Measurements from ENCODE around the gene RPTOR. TPM values are rescaled to one million over a fixed set of nuclear protein-coding genes. Genes with fewer than 3 reads are reported as not detected.
"Not testable (repeated sequence)": the region's sequence is repeated elsewhere in the genome, so short reads cannot be mapped to it uniquely, and the experiment has no call there.

RPTOR gene
- total RNA-seq, 4 donors from 2014 or later: 23.6 to 37.0 (median 27.8) TPM

DNA sequence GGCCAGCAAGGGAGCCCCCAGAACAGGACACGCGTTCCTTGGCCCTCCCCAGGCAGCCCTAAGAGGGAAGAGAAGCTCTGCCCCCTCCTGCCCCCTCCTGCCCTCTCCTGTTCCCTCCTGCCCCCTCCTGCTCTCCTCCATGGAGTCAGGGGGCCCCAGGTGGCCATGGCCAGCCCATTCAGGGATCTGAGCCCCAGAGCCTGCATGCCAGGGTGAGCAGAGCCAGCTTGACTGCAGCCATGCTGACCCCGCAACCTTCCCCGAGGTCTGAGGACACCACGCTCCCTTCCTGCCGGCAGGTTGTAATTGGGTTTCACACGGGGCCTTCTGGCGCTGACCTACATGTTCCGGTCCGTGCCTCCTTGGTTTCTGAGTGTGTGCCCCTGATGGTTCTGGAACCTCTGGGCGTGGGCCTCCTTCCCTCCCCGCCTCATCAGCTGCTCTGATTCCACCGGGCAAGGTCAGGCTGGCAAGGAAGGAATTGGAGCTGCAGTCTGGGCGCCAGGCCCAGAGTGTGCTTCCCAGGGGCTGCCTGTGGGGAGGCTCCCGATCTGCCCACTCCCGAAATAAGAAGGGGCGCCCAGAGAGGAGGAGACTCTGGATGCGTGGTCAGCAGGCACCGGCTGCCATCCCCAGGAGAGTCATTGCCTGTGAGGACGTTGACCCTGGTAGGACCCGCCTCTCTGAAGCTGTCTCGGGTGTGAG lies 44.5 kb upstream of the RPTOR start:
- DNase-seq (ENCODE audit: low spot score) (no peak), ATAC-seq (ENCODE audit: low FRiP score) (no peak)
- TF ChIP-seq, protein P1, sequence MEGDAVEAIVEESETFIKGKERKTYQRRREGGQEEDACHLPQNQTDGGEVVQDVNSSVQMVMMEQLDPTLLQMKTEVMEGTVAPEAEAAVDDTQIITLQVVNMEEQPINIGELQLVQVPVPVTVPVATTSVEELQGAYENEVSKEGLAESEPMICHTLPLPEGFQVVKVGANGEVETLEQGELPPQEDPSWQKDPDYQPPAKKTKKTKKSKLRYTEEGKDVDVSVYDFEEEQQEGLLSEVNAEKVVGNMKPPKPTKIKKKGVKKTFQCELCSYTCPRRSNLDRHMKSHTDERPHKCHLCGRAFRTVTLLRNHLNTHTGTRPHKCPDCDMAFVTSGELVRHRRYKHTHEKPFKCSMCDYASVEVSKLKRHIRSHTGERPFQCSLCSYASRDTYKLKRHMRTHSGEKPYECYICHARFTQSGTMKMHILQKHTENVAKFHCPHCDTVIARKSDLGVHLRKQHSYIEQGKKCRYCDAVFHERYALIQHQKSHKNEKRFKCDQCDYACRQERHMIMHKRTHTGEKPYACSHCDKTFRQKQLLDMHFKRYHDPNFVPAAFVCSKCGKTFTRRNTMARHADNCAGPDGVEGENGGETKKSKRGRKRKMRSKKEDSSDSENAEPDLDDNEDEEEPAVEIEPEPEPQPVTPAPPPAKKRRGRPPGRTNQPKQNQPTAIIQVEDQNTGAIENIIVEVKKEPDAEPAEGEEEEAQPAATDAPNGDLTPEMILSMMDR (IDR thresholded peaks at IDR 0.05): no peak

DNA sequence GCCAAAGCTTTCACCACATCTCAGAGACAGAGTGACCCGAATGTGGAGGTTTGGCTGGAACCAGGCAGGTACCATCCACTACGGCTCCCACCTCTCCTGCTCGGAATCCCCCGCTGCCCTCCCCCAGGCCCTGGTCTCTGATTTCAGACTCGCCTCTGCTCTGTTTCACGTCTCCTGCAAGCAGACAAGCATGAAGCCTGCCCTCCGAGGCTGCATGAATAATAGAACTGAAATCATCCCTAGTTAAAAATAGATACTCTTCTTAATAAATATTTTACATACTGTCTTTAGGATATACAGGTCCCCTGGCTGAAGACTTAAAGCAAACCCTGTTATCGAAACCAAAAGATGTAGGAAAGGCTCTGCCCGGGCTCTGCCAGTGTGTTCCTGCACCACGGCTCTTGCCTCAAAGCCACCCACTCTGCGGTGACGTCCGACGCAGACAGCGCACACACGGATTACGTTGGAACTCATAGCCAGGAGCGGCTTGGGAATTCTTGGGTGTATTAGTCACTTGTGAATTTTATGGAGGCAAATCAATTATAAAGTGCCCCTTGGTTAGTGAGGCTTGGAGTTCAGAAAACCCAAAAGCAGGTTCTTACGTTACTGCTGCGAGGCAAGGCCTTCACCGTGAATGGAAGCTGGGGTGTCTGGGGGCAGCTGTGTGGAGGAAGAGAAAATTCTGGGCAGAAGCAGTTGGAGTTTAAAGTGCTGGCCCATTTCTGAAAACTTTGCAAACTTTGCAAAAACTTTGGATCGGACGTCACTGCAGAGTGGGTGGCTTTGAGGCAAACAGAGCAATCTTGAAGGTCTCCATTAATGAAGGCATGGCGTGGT lies 42.7 kb upstream of the RPTOR start:
- ATAC-seq (ENCODE audit: low FRiP score): peak; percentile 79
- DNase-seq (ENCODE audit: low spot score): no peak
- TF ChIP-seq, protein P1 (IDR thresholded peaks at IDR 0.05): no peak

GRCh38 chr17:80502578-80502877 lies 42.1 kb upstream of the RPTOR start:
- ATAC-seq (ENCODE audit: low FRiP score): no peak

GRCh38 chr17:80503031-80503430 lies 41.6 kb upstream of the RPTOR start:
- TF ChIP-seq, protein P1 (IDR thresholded peaks at IDR 0.05): no peak
- ATAC-seq (ENCODE audit: low FRiP score) (no peak), DNase-seq (ENCODE audit: low spot score) (no peak)

More at GRCh38 chr17:80502578-80502877, 42.1 kb upstream of the RPTOR start:
- no peak for DNase-seq (ENCODE audit: low spot score)
- TF ChIP-seq, protein P1 (IDR thresholded peaks at IDR 0.05): no peak

- DNase-seq (ENCODE audit: low spot score) (no peak), ATAC-seq (ENCODE audit: low FRiP score) (no peak)
- TF ChIP-seq, protein P1 (IDR thresholded peaks at IDR 0.05): no peak
Measured at GRCh38 chr17:80503921-80504320, 40.7 kb upstream of the RPTOR start.

DNA sequence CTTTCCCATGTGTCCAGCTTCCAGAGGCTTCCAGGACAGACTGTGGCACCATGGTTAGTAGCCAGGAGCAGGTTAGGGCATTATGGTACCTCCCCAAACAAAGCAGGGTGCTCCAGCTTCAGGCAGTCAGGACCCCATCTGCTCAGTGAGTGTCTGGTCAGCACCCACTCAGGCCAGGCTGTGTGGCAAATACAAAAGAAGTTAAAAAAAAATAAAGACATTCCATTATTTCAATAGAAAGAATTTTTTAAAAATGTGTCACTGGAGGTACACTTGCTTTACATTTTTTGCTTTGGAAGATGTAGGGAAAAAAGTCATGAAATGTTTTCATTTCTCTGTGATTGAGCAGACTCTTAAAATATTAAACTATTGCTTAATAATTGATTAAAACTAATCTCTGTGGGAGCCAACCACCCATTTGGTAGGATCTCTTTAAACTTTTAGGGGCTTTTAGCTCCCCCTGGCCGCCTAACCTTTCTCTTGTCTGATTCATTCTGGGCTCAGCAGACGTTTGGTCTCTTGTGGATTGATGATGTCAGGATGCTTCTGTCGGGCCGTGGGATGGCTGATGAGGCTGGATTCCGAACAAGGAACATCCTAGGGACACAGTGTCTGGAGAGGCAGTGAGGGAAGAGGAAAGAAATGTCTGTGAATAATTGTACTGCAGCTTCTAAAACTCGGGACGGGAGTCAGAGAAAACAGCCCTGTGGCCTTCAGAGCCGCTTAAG lies 39.8 kb upstream of the RPTOR start:
- TF ChIP-seq, protein P1 (IDR thresholded peaks at IDR 0.05): no peak
- no peak for ATAC-seq (ENCODE audit: low FRiP score)
- no peak for DNase-seq (ENCODE audit: low spot score)

GRCh38 chr17:80507177-80507576 lies 37.5 kb upstream of the RPTOR start:
- ATAC-seq (ENCODE audit: low FRiP score); DNase-seq (ENCODE audit: low spot score): not testable (repeated sequence)
